Posterior cingulate gyrus (tissue), 11 donors: ENCODE data around the gene FAM120A.

ENCODE experiments used
- DNase-seq, 10 donors: peaks; one replicate each; pipeline versions ENCODE4 v3.0.0 to v3.0.0-alpha.2; 2020 to 2021; ENCODE audit warnings: mixed read lengths in 3 of 10
- intact Hi-C: fragments of 100-400 bp; cut with DNase I; formaldehyde crosslinking; loops from one replicate; pipeline ENCODE4 v1.15.1; 2023

FAM120A gene

GRCh38 chr9:93541581-93542349 lies 90.3 kb downstream of the FAM120A start:
- no peak for DNase-seq
- intact Hi-C loops: no loop called here

GRCh38 chr9:93543117-93543516 lies 91.6 kb downstream of the FAM120A start:
- intact Hi-C loops: no loop called here

GRCh38 chr9:93546356-93546755 lies 94.9 kb downstream of the FAM120A start:
- intact Hi-C loops: no loop called here
- no peak for DNase-seq

More at GRCh38 chr9:93543117-93543516, 91.6 kb downstream of the FAM120A start:
- DNase-seq: no peak

GRCh38 chr9:93549611-93550010 lies 98.1 kb downstream of the FAM120A start:
- DNase-seq: no peak
- intact Hi-C loops: no loop called here

- intact Hi-C loops: no loop called here
- DNase-seq: no peak
Observed at GRCh38 chr9:93552923-93553322, 101.4 kb downstream of the FAM120A start.

GRCh38 chr9:93555370-93555769 lies 103.9 kb downstream of the FAM120A start:
- DNase-seq: no peak
- intact Hi-C loops: no loop called here

- intact Hi-C loops: no loop called here
- no peak for DNase-seq
Observed at GRCh38 chr9:93557366-93558137, 106.1 kb downstream of the FAM120A start.

GRCh38 chr9:93558503-93558902 lies 107.0 kb downstream of the FAM120A start:
- intact Hi-C loops: no loop called here
- DNase-seq: no peak

GRCh38 chr9:93560991-93561390 lies 109.5 kb downstream of the FAM120A start:
- DNase-seq: no peak
- intact Hi-C loops: loop anchor here (10.0 kb wide), 1 partner anchor 406 kb away; no protein-coding TSS in a partner anchor

GRCh38 chr9:93562157-93562556 lies 110.7 kb downstream of the FAM120A start:
- no peak for DNase-seq
- intact Hi-C loops: loop anchor here (10.0 kb wide), 1 partner anchor 407 kb away; no protein-coding TSS in a partner anchor

GRCh38 chr9:93565089-93565488 lies 113.6 kb downstream of the FAM120A start:
- DNase-seq: no peak
- intact Hi-C loops: loop anchor here (5.0 to 10.0 kb wide), 2 partner anchors 98 to 410 kb away; no protein-coding TSS in a partner anchor

- intact Hi-C loops: loop anchor here (1.0 to 10.0 kb wide), 3 partner anchors 99 to 412 kb away; partner anchors contain the start of gene FAM120A
- DNase-seq: peak; percentile 98 to 100 (median 99)
Observed at GRCh38 chr9:93566408-93567270, 115.2 kb downstream of the FAM120A start.

- intact Hi-C loops: loop anchor here (5.0 to 10.0 kb wide), 2 partner anchors 100 to 413 kb away; no protein-coding TSS in a partner anchor
- DNase-seq: peak in 3 of 10 donors; percentile 28 to 89 (median 68)
Observed at GRCh38 chr9:93567271-93567959, 115.9 kb downstream of the FAM120A start.

- intact Hi-C loops: loop anchor here (5.0 to 10.0 kb wide), 2 partner anchors 101 to 413 kb away; no protein-coding TSS in a partner anchor
- DNase-seq: peak in 1 of 10 donors; percentile 54
Observed at GRCh38 chr9:93568169-93568568, 116.7 kb downstream of the FAM120A start.

- intact Hi-C loops: loop anchor here (5.0 to 10.0 kb wide), 3 partner anchors 102 to 475 kb away; partner anchors contain the start of gene CARD19
- DNase-seq: no peak
Observed at GRCh38 chr9:93569621-93570174, 118.2 kb downstream of the FAM120A start.

- intact Hi-C loops: loop anchor here (10.0 kb wide), 1 partner anchor 477 kb away; the partner anchor contains the start of gene CARD19
- DNase-seq: no peak
Observed at GRCh38 chr9:93572221-93572620, 120.7 kb downstream of the FAM120A start.

- DNase-seq: peak in 1 of 10 donors; percentile 29
- intact Hi-C loops: loop anchor here (10.0 kb wide), 1 partner anchor 478 kb away; the partner anchor contains the start of gene CARD19
Observed at GRCh38 chr9:93572636-93573515, 121.4 kb downstream of the FAM120A start.

- intact Hi-C loops: loop anchor here (10.0 kb wide), 1 partner anchor 479 kb away; the partner anchor contains the start of gene CARD19
Observed at GRCh38 chr9:93573516-93573828, 122.0 kb downstream of the FAM120A start.

More at GRCh38 chr9:93573516-93573828, 122.0 kb downstream of the FAM120A start:
- DNase-seq: peak in 1 of 10 donors; percentile 28
